Caco-2 (cell line): ENCODE measurements around the gene KCNJ1. TPM values are rescaled to one million over a fixed set of nuclear protein-coding genes. Genes with fewer than 3 reads are reported as not detected.

Experiments
- BruUV-seq: library from RNA; stranded (reverse); fragments of 400-500 nt; replicated peaks from 2 replicates; lab custom pipeline; 2021; lab: Mats Ljungman, UMichigan
- CTCF ChIA-PET: fragments of 300-600 bp; sonication (Branson Sonifier 250); formaldehyde crosslinking; loops from one replicate; lab custom pipeline; 2022; ENCODE audit warnings: antibody characterized with exemption; lab: Charles Lee
- POLR2A ChIA-PET: fragments of 300-600 bp; sonication (Branson Sonifier 250); formaldehyde crosslinking; loops from one replicate; lab custom pipeline; 2022; ENCODE audit warnings: antibody characterized with exemption; lab: Charles Lee
- DNase-seq, 2 experiments: peaks; one replicate each; pipeline versions ENCODE4 v3.0.0 to v3.0.0-alpha.2; 2020 to 2022
- H3K27me3 ChIP-seq: replicated peaks from 2 replicates; pipeline ENCODE4 v1.6.0; 2011; ENCODE audit warnings: low read length; ENCODE audit not compliant: control insufficient read depth, insufficient read depth
- H3K36me3 ChIP-seq: 2 replicates; pipeline ENCODE4 v1.5.1; 2011; ENCODE audit warnings: low read length; ENCODE audit not compliant: control insufficient read depth, insufficient read depth
- H3K4me1 ChIP-seq: fragments of 250-450 bp; sonication (Bioruptor Pico); 2 replicates; pipeline ENCODE4 v1.5.1; 2020; ENCODE audit warnings: mild to moderate bottlenecking
- H3K4me3 ChIP-seq: 2 replicates; pipeline ENCODE4 v1.5.1; 2011; ENCODE audit warnings: low read depth, mild to moderate bottlenecking, control low read depth, low read length
- H3K9me3 ChIP-seq: fragments of 250-450 bp; sonication (Bioruptor Pico); 2 replicates; pipeline ENCODE4 v1.5.1; 2020; ENCODE audit warnings: mild to moderate bottlenecking, moderate library complexity
- H3K27ac Mint-ChIP-seq: one replicate; pipeline ENCODE4 v1.8.0; 2022; ENCODE audit warnings: mixed read lengths; ENCODE audit not compliant: unreplicated experiment
- H3K27me3 Mint-ChIP-seq: one replicate; pipeline ENCODE4 v1.8.0; 2022; ENCODE audit warnings: mixed read lengths; ENCODE audit not compliant: insufficient read depth, unreplicated experiment
- H3K36me3 Mint-ChIP-seq: one replicate; pipeline ENCODE4 v1.8.0; 2022; ENCODE audit warnings: mild to moderate bottlenecking, mixed read lengths; ENCODE audit not compliant: insufficient read depth, unreplicated experiment
- H3K4me1 Mint-ChIP-seq: one replicate; pipeline ENCODE4 v1.8.0; 2022; ENCODE audit warnings: low read depth, mixed read lengths; ENCODE audit not compliant: unreplicated experiment
- H3K4me3 Mint-ChIP-seq: one replicate; pipeline ENCODE4 v1.8.0; 2022; ENCODE audit warnings: mild to moderate bottlenecking, moderate library complexity, mixed read lengths; ENCODE audit not compliant: unreplicated experiment
- H3K9me3 Mint-ChIP-seq: one replicate; pipeline ENCODE4 v1.8.0; 2022; ENCODE audit warnings: mixed read lengths; ENCODE audit not compliant: unreplicated experiment
- intact Hi-C: fragments of 100-400 bp; cut with micrococcal nuclease; formaldehyde crosslinking; loops from one replicate; pipeline ENCODE4 v1.10.0; 2022; ENCODE audit not compliant: unreplicated experiment
- total RNA-seq: library from RNA; stranded (reverse); gene quantifications from 2 replicates; pipeline ENCODE4 v1.2.3, GENCODE V29; 2022
- TF ChIP-seq, protein P1 (sequence below), 2 experiments: fragments of 200-600 bp in 1 of 2; IDR thresholded peaks; 1 replicate in 1 of 2; 2 replicates in 1 of 2; pipeline versions ENCODE4 v1.5.1 to v1.8.0; 2011 to 2022; ENCODE audit warnings: antibody characterized with exemption in 1 of 2, control low read depth in 1 of 2, inconsistent platforms in 1 of 2, low read depth in 1 of 2, low read length in 1 of 2, mild to moderate bottlenecking in 1 of 2, moderate library complexity in 1 of 2; ENCODE audit not compliant: insufficient read depth in 1 of 2, severe bottlenecking in 1 of 2, unreplicated experiment in 1 of 2

The KCNJ1 gene
- total RNA-seq, 1 experiment from 2014 or later, result not detected

DNA sequence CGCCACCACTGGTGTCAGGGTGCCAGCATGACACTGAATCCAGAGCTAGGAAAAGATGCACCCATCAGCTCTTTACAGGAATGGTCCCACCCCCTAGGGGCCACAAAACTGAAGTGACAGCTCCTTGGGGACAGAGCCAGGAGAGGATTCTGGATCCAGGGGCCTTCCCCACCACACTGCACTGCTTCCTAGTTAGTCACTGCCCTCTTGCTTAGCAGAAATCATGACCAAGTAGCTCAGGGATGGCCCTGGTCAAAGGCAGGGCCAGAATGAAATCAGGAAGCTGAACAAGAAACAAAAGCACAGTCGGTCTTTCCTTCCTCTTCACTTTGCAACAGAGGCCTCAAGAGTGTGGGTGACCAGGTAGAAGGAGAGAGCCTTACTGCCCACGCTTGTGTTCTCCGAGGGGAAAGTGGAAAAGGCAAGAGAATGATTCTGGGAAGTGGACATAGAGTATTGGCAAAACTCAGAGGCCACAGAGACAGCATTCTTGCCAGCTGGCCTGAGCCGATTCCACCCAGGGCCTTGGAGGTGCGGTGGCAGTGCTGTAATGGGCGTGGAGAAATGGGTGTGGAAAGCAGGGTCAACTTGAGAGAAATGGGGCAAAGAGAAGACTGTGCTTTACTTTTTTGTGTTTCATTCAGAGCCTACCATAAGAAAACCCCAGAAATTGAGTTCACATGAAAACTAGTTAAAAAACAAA, 39.8 kb downstream of the KCNJ1 start:
- H3K4me3 ChIP-seq, result no peak overlapping the region
- Mint-ChIP-seq H3K4me1 (no peaks in the 10 kb centered on the region), H3K9me3 (no peaks in the 10 kb centered on the region), H3K36me3 (no peaks in the 10 kb centered on the region), H3K27me3 (no peaks in the 10 kb centered on the region), H3K4me3 (no peak overlapping the region), H3K27ac (no peak overlapping the region)
- H3K9me3 ChIP-seq, result 0 out of 2 replicates have a peak, but pooled peaks cover 6% of the 10 kb centered on the region
- no peak for DNase-seq
- H3K27me3 ChIP-seq, result no peaks in the 10 kb centered on the region
- no peaks in the 10 kb centered on the region for H3K36me3 ChIP-seq
- ChIA-PET CTCF (interaction anchor here (1.1 kb wide), 1 partner anchor 670 kb away, joined by 3 read pairs; no protein-coding TSS in a partner anchor), POLR2A (no interaction called here)
- TF ChIP-seq, protein P1, sequence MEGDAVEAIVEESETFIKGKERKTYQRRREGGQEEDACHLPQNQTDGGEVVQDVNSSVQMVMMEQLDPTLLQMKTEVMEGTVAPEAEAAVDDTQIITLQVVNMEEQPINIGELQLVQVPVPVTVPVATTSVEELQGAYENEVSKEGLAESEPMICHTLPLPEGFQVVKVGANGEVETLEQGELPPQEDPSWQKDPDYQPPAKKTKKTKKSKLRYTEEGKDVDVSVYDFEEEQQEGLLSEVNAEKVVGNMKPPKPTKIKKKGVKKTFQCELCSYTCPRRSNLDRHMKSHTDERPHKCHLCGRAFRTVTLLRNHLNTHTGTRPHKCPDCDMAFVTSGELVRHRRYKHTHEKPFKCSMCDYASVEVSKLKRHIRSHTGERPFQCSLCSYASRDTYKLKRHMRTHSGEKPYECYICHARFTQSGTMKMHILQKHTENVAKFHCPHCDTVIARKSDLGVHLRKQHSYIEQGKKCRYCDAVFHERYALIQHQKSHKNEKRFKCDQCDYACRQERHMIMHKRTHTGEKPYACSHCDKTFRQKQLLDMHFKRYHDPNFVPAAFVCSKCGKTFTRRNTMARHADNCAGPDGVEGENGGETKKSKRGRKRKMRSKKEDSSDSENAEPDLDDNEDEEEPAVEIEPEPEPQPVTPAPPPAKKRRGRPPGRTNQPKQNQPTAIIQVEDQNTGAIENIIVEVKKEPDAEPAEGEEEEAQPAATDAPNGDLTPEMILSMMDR (IDR thresholded peaks at IDR 0.05; ENCODE audit: insufficient read depth in 1 of 2, low read depth in 1 of 2, low read length in 1 of 2, severe bottlenecking in 1 of 2, unreplicated experiment in 1 of 2), result no peak
- no TSS peak for BruUV-seq
- intact Hi-C loops, result no loop called here
- 0 out of 2 replicates have a peak, but pooled peaks cover 4% of the 10 kb centered on the region for H3K4me1 ChIP-seq

DNA sequence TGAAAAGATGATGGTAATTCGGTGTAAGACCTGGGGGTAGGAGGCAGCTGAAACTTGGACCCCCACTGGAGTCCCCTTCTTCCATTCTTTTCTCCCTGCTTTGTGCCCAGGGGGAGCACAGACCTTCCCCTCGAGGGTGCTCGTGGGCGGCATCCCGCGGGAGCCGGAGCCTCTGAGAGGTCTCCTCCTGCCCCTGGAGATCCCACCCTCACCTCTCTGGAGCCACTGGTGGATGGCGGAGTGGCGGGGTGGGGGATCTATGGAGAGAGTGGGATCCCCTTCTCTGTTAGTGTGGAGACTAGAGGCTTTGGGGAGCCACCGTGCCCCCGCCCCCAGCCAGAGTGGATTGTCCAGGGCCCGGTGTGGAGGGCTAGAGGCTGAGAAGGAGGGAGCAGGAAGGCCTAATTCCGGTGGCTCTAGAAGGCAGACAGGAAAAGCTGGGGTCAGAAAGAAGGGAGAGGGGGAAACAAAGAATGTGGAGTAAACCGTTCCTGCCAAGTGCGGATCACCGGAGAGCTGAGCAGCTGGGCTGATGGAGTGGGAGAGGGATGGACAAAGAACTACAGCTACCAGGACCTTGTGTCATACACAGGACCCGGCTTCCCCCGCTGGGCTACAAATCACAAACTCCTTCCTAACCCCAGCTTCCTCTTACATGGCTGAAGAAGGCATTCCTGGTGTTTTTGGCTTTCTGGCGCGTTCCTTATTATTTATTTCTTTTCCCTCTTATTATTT, 41.9 kb downstream of the KCNJ1 start:
- H3K27me3 ChIP-seq, result no peaks in the 10 kb centered on the region
- DNase-seq, result no peak
- TF ChIP-seq, protein P1 (IDR thresholded peaks at IDR 0.05; ENCODE audit: insufficient read depth in 1 of 2, low read depth in 1 of 2, low read length in 1 of 2, severe bottlenecking in 1 of 2, unreplicated experiment in 1 of 2), result no peak
- H3K4me3 ChIP-seq, result no peak overlapping the region
- intact Hi-C loops, result no loop called here
- no TSS peak for BruUV-seq
- Mint-ChIP-seq H3K4me1 (no peaks in the 10 kb centered on the region), H3K9me3 (no peaks in the 10 kb centered on the region), H3K36me3 (no peaks in the 10 kb centered on the region), H3K27ac (no peak overlapping the region), H3K27me3 (peaks cover 8% of the 10 kb centered on the region), H3K4me3 (no peak overlapping the region)
- H3K4me1 ChIP-seq, result no peaks in the 10 kb centered on the region
- CTCF ChIA-PET, result interaction anchor here (0.7 kb wide), 1 partner anchor 161 kb away, joined by 3 read pairs; no protein-coding TSS in a partner anchor
- 0 out of 2 replicates have a peak, but pooled peaks cover 6% of the 10 kb centered on the region for H3K9me3 ChIP-seq
- POLR2A ChIA-PET, result interaction anchor here (0.5 kb wide), 1 partner anchor 885 kb away, joined by 4 read pairs; no protein-coding TSS in a partner anchor
- no peaks in the 10 kb centered on the region for H3K36me3 ChIP-seq
